Occipital lobe (tissue), 2 donors: ENCODE results near the gene POU3F1. TPM values are rescaled to one million over a fixed set of nuclear protein-coding genes. Genes with fewer than 3 reads are reported as not detected.

Experiments used
- DNase-seq: peaks from one replicate; lab custom pipeline; 2025; lab: John Stamatoyannopoulos, UW
- total RNA-seq: library from RNA; depleted of rRNA; stranded (reverse); fragments of >200 nt; gene quantifications from one replicate; pipeline ENCODE4 v1.2.3, GENCODE V29; 2014

Gene POU3F1
- total RNA-seq, 1 donor from 2014 or later = 9.4 TPM

DNA sequence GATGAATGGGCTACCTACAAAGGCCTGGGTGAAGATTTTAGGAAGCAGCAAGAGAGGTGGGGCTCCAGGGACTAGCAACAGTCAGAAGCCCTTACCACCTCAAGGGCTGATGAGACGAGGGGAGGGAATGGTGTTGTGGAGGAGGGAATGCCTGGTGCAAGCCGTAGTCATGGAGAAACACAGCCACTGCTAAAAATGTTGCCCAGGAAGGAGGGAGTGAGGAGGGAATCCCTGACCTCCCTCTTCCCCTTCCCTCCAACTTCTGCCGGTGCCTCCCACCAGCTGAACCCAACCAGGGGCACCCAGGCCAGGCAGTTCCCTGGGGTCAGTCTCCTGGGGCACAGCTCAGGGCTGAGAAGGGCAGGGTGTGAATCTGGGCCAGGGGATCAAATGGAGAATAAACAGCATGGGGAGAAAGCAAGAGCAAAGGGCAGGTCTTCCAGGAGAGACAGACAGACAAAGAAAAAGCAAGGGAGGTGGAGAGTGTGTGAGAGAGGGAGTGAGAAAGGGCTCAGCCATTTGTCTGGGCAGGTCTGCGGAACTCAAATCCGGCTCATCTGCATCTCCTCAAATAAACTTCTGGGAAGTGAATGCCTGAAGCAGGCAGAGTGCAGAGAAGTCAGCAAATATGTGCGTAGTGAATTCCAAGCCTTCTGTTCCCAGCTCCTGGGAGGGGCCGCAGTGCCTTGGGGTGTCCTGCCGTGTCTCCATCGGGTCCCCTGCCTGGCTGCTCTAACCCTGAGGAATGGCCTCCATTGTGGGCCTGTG is 27.1 kb upstream of the POU3F1 start:
- DNase-seq = no peak

DNA sequence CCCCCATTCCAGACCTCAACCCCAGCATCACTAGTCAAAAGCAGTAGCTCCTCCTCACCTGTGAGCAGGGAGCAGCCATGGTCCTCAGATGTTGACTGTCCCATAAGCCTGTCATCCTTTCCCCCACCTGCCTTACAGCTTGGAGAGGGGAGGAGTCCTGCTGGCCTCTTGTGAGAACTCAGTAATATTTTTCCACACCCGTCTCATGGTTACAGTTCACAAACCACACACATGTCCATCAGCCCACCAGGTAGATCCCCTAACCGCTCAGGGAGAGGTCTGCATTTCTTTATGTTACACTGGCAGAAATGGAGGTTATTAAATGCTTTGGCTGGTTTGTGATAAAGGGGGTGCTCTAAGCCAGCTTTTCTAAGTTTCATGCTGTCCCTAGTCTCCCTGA is 26.3 kb upstream of the POU3F1 start:
- DNase-seq = no peak

DNA sequence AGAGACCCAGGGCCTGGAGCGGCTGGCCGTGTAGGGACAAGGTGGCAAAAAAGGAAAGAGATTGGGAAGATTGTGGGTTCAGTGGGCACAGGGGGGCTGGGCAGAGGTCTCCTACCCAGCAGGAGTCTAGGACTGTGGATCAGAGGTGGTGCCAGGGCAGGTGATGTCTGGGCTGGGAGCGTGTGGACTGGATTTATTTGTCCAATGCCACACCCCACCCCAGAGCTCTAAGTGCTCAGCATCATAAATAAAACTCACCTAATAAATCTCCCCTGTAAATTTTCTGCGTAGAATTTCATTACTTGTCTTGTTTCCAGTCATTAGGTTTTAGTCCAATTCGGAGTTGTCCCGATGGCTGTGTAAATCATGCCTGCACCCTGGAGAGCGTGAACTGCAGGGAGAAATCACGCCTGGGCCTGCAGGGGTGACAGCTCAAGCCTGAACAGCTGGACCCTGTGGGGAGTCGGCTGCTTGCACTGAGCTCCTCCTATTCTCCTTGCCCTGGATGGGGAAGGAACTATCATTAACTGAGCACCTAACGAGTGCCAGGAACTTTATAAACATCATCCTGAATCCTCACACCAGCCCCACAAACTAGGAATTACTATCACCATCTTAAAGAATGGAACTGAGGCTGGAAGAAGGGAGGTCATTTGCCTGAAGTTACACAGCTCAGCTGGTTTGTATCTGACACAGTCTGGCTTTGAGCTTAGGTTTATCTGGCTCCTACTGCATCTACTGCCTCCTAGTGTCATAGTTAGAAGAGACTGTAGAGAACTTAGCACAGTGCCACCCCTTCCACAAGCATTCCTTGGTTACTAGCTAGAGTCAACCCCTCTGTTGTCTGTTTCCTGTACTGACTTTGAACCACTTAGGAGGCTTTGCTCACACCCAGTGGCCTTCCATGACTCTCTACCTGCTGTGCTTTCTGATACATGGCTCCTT is 25.0 kb upstream of the POU3F1 start:
- DNase-seq = no peak

DNA sequence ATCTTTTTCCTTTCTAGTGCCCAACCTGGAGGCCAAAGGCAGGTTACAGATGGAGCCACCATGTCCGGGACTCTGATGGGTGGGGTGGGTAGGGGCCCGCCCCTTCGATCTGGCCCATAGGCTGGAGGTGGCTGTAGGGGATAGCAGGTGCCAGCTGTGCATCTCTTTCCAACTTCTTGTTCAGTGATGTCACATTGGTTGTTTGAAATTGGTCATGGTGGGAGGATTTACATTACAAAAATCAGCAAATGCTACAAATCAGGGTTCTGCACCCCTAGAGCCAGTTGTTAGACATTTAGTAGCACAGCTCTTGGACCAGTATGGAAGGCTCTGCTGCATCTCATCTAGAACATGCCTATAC is 22.4 kb upstream of the POU3F1 start:
- DNase-seq = no peak

DNA sequence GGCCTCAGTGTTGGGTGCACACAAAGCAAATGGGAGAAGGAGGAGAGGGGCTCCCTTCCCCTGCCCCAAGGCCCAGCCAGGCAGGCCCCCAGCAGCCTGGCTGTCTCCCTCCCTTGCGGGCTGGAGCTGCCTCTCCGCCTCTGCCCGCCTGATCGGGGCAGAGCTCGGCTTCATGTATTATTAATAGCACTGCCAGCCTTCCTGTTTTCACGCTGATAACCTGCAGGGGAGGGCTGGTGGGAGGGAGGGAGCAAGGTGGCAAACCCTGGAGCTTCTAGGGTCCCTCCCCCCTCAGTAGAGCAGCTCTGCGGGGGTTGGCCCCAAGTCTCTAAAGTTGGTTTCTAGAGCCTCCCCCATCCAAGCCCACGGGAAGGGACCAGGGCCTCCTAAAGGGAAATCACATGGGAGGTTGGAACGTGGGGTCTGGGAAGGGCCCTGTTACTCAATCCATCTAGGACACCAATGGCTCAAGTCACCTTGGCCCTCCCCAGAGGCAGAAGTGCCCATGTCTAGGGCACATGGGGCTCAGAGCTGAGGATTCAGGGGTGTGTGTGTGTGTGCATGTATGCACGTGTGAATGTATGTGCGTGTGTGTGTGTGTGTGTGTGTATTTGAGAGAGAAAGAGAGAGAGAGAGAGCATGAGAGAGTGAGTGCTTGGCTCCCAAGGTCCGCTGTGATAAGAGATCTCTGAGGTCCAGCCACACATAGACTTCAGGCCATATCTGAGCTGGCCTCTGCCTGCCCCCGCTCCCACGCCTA is 21.8 kb upstream of the POU3F1 start:
- DNase-seq = no peak

DNA sequence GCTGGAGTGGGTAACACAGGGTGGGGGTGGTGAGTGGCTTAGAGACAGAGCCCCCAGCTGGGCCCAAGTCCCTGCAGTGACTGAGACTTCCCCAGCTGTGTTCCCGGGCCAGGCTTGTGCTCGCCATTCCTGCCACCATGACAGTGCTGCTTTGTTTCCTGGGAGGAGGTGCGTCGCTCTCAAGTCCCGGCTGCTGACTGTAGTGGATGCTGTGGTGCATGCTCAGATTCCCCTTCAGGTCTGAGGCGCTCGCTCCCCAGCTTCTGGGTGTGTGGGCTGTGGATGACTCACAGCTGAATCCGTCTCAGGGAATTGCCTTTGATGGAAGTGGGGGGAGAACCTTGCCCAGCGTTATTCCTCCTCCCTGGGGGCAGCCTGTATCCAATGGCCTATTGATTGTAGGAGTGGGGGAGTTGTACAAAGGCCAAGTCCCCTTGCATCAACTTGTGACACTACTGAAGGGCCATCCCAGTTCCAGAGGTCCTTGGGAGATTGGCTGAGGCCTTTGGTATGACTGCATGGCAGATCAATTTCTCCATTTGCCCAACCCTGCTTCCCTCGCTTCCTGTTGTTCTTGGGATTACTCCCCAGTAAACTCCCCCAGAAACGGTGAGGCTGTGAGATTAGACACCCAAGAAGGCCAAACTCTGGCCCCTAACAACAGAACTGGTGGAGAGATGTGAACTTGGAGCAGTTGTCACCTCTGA is 17.8 kb upstream of the POU3F1 start:
- peak; percentile 70 for DNase-seq

DNA sequence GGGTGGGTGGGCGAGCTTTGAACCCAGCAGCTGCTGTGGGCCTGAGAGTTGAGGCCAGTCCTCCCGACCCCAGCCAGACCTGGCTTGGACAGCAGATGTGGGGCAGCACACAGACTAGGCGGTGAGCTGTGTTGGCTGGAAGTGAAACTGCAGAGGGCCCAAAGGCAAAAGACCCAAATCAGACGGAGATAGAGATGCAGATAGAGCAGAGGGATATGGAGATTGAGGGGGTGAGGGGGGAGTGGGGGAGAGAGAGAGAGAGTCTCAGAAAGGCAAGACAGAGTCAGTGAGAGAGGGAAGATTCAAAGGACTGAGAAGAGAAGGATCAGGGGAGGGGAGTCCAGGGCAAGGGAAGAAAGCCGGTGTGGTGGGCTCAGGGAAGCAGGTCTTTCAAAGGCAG is 17.0 kb upstream of the POU3F1 start:
- no peak for DNase-seq

DNA sequence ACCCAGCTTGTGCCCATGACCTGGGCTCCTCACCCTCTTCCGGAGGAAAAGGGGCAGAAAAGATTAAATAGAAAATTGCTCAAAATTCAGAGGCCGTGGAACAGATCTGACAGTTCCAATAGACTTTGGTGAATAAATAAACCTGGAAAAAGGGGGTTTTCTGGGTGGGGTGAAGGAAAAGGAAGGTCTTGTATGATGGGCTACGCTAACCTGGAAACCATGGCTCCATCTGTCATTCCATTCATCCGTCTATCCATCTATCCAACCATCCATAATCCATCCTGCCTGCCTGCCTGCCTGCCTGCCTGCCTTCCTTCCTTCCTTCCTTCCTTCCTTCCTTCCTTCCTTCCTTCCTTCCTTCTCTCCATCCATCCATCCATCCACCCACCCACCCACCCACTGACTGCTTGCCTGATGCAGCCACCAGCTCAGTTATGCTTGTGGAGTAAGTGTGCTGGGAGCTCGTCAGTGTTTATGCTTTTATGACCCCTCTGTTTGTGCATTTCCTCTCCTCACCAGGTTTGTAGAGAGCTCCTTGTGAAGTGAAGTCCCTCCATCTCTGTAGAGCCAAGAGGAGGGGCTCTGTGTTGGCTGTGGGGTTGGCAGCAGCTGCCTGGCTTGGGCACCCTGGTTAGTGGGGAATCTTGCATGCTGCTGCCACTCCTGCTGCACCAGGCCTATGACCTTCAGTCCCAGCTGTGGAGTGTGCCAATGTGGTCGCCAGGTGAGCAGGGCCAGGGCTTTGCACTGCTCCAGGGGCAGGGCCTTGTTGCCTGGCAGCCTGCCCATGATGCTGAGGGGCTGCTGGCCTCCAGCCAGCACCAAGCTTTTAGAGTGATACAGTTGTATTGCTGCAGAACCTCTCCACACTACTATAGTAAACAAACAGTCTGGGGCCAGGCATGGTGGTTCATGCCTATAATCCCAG is 16.0 kb upstream of the POU3F1 start:
- no peak for DNase-seq

DNA sequence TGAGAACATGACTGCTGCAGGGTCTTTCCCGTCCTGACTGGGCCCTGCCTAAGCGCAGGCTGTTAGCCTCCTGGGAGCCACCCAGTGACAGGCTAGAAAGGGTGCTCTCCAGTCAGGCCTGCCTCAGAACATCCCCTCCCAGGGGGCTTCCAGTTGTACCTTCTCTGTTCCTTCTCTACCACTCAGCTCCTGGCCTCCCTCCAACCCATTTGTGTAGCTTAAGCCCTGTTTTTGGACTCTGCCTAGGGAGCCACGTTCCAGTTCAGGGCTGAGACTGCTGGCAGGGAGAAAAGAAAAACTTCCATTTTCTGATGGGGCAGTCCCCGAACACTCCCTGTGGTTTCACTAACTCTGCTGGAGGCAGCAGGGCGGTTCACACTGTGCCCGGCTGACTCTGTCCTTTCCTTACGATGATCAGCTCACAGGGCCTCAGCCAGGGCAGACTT is 15.3 kb upstream of the POU3F1 start:
- DNase-seq = no peak

DNA sequence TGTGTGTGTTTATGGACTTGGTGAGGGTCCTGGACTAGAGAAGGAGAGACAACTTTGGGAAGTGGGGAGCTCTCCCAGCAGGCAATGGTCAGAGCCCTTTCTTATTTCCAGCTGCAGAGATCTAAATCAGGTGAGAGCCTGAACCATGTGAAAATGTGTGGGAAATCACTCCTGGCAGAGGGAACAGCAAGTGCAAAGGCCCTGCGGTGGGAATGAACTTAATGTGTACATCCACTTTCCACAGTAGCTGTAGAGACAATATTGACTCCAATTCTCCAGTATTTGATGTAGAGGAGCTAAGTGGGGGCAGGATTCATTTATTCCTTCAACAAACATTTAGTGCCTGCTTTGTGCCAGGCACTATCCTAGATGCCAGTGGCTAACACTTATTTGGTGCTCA is 14.7 kb upstream of the POU3F1 start:
- no peak for DNase-seq

DNA sequence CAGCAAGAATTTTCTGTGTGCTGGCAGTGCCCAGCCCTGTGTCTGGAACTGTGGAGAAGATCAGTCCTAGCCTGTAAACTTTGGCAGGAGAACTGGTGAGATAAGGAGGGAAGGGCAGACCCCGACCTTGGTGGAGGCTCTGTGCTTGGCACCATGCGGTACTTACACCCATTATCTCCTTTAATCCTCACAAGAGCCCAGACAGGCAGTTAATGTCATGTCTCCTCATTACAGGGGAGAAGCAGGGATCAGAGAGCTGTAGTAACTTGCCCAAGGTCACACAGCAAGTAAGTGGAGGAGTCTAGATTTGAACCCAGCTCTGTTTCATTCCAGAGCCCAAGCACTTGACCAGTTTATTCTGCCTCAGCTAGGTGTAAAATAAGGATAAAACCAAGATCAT is 13.9 kb upstream of the POU3F1 start:
- DNase-seq = no peak

DNA sequence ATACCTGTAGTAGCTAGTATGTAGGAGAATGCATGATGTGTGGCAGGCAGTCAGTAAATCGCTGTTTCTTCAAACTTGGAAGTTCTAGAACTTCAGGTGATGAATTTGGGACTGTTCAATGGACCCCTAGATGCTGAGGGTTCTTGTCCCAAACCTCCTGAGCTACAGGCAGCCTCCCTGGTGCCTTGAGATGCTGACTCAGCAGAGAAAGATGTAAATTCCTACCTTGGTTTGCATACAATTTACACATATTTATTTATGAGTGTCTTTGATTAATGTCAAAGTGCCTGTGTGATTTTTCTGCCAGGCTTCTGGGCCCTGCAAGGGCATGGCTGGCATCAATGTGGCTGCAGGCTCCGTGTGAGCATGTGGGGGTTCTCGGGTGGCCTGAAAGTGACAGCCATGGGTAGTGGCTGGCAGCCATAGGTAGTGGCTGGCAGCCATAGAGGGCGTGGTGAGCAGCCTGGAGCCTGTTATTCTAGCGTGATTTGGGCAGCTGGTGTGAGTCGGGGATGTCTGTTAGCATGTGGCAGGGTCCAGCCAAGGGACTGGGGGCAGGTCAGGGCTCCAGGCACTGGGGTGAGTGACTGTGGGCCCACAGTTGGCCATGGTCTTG is 13.2 kb upstream of the POU3F1 start:
- DNase-seq = no peak

DNA sequence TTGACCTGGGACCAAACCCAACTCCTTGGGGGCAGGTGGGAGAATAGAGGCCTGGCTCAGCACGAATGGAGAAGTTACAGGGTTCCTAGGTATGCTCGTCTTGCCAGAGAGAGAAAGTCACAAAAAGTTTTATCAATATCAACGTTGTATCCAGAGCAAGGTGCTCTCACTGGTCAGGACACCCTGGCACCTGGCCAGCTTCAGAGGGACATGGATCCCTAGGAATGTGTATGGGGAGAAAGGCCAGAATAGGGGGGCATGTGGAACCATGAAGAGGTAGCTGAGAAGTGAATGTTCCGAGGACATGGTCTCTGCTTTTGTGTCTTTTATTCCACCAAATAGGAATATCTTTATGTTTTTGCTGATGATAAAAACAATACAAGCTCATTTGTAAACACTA is 9.4 kb upstream of the POU3F1 start:
- no peak for DNase-seq

DNA sequence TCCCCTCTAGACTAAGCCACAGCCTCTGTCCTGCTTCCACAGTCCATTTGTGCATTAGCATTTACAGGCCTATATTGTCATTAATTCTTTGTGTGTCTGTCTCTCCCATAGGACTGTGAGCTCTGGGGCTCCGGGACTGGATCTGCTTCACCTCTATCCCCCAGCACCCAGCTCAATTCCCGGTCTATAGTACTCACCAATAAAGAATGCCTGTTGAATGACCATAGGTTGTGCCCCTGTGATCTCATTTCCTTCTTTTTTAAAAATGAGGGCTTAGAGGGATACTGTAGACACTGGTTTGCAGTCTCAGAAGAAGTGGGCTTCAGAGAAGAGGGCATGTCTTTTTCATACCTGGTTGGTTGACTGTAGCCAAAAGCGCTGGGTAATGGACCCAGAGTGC is 8.8 kb upstream of the POU3F1 start:
- no peak for DNase-seq

DNA sequence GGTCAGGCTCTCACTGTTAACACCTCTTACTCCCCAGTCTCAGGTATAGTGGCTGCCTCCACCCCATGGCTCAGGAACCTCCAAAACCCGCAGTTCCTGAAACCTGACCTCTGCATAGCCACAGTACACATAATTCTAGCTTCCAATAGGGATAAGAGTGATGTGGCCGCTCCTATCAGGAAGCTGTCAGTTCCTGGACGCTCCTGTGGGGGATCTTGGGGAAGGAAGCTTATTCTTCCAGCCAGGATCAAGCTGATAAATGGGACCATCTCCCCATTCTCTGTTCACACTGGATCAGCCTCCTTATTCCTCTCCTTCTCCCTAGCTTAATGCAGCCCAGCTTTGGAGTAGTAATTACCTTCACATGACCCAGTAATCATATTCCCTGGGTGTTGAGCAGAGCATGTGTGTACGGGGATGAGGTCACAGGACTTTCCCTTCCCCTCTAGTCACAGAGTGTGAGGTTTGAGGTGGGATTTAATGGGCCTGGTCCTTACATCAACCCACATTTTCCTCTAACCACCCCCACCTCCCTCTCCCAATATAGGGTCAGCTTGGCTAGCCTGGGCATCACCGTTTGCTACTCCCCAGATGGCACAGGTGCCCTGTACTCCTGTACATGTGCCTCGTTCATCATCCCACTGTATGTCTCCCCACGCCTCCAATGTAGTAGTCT is 7.0 kb upstream of the POU3F1 start:
- DNase-seq = no peak

DNA sequence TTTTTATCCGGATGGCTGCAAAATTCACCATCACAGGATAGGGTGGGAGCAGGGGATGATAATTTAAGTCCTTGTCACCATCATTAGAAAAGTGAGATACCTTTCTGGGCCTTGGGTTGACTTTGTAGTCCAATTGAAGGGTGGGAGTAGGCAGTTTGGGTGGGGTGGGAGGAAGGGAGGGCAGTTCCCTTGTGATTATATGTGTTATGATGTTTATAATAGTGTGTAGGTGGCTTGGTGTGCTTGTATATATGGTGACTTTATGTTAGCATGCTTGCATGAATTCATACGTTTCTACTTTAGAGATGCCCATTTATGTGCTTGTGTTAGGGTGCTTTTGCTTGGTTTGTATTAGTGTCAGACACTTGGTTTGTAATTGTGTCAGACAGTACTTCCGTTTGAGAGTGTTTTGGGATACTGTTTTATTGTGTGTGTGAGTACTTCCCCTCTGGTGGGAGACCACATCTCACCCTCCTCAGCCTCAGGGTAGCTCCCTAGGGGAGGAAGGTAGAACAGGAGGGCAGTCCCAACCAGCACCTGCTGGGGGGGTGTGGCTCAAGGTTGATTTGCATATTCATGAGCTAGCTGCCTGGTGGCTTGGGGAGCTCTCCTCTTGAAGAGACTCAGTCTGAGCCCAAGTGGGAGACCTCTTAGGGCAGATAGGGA is 6.3 kb upstream of the POU3F1 start:
- no peak for DNase-seq

DNA sequence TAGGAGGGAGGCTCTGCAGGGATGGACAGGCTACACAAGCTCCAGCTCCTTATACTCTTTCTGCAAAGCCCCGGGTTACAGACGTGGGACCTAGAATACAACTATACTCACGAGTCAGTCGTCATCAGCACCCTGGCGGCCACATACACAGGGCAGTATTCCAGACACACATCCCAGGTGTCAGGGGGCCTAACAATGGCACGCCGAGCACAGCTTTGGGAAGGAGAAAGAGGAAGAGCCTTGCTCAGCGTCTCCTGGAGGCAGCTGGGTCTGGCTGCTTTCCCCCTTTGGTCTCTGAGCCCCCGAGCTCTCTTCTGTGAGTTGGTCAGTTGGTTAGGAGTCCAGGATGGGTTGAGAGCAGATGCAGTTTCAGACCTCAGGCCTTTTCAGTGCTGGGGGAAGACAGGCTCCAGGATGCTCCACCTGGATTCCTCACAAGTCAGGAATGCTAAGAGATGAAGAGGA is 4.5 kb upstream of the POU3F1 start:
- DNase-seq = no peak

DNA sequence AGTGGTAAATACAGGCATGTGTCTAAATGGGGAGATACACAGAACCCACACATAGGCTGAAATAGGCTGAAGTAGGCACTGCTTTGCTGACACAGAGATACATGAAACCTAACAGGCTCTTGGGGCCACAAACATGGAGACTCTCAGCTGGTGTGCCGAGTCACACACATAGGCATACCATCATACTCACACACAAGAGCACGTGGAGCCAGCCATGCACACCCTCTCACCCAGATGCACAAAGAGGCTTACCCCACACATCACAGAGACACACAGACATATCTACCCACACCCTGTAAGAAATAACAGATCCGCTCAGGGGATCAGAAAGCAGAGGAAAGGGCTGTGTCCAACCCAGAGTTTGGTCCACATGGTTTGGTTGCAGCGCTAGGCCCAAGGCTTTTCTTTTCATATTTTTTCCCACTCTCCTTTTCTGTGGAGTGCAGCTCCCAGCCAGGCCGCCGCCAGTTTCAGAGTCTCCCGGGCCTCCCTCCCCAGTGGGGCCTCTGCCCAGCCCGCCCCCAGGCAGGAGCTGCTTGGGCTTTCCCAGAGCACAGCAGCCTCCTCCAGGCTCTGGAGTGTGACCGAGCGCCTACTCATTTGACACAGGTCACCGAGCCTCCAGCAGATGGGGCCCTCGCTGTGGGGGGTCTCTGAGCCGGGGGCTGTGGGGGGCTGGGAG is 3.9 kb upstream of the POU3F1 start:
- DNase-seq = no peak
